PC-9 (cell line): ENCODE data around the gene CMTM8. TPM values are rescaled to one million over a fixed set of nuclear protein-coding genes. Genes with fewer than 3 reads are reported as not detected.

ENCODE experiments used
- BruUV-seq: library from RNA; stranded (reverse); fragments of 400-500 nt; replicated peaks from 2 replicates; lab custom pipeline; 2021; lab: Mats Ljungman, UMichigan
- CTCF ChIA-PET: fragments of 300-600 bp; sonication (Branson Sonifier 250); formaldehyde crosslinking; loops from one replicate; lab custom pipeline; 2022; ENCODE audit warnings: antibody characterized with exemption; lab: Charles Lee
- POLR2A ChIA-PET: fragments of 300-600 bp; sonication (Branson Sonifier 250); formaldehyde crosslinking; loops from one replicate; lab custom pipeline; 2022; ENCODE audit warnings: antibody characterized with exemption; ENCODE audit not compliant: unreplicated experiment; lab: Charles Lee
- DNase-seq, 2 experiments: peaks; one replicate each; pipeline versions ENCODE4 v3.0.0 to v3.0.0-alpha.2; 2015 to 2022; ENCODE audit warnings: mixed read lengths in 1 of 2
- H2AFZ ChIP-seq: fragments of 200-600 bp; sonication (generic); 2 replicates; pipeline ENCODE4 v1.8.1; 2017; ENCODE audit warnings: antibody characterized with exemption
- H3F3A ChIP-seq: fragments of 200-600 bp; sonication (generic); 2 replicates; pipeline ENCODE4 v1.8.1; 2017; ENCODE audit warnings: antibody characterized with exemption, mild to moderate bottlenecking, low read depth; ENCODE audit not compliant: insufficient read depth
- H3K27ac ChIP-seq: fragments of 200-600 bp; sonication (generic); 2 replicates; pipeline ENCODE4 v1.6.1; 2016; ENCODE audit warnings: mixed run types
- H3K27me3 ChIP-seq: fragments of 200-600 bp; sonication (generic); 2 replicates; pipeline ENCODE4 v1.6.1; 2016; ENCODE audit warnings: low read depth, mixed run types; ENCODE audit not compliant: insufficient read depth
- H3K36me3 ChIP-seq: fragments of 200-600 bp; sonication (generic); 2 replicates; pipeline ENCODE4 v1.6.1; 2016; ENCODE audit warnings: low read depth, mixed run types
- H3K4me1 ChIP-seq: fragments of 200-600 bp; sonication (generic); replicated peaks from 2 replicates; pipeline ENCODE4 v1.6.1; 2016; ENCODE audit warnings: mixed run types; ENCODE audit not compliant: insufficient read depth
- H3K4me2 ChIP-seq: fragments of 200-600 bp; sonication (generic); 2 replicates; pipeline ENCODE4 v1.6.1; 2017; ENCODE audit warnings: mixed run types
- H3K4me3 ChIP-seq: fragments of 200-600 bp; sonication (generic); 2 replicates; pipeline ENCODE4 v1.6.1; 2016; ENCODE audit warnings: mixed run types
- H3K79me2 ChIP-seq: fragments of 200-600 bp; sonication (generic); 2 replicates; pipeline ENCODE4 v1.6.1; 2017; ENCODE audit warnings: low read depth, mixed run types
- H3K9me2 ChIP-seq: fragments of 200-600 bp; sonication (generic); 2 replicates; pipeline ENCODE4 v1.8.1; 2017; ENCODE audit warnings: mild to moderate bottlenecking; ENCODE audit not compliant: insufficient read depth
- H3K9me3 ChIP-seq: fragments of 200-600 bp; sonication (generic); 2 replicates; pipeline ENCODE4 v1.8.1; 2016; ENCODE audit warnings: low read depth; ENCODE audit not compliant: insufficient read depth
- H4K20me1 ChIP-seq: fragments of 200-600 bp; sonication (generic); 2 replicates; pipeline ENCODE4 v1.8.1; 2017; ENCODE audit not compliant: insufficient read depth
- EZH2 ChIP-seq: fragments of 200-600 bp; sonication (generic); IDR thresholded peaks from 2 replicates; pipeline ENCODE4 v1.8.0; 2017; ENCODE audit warnings: antibody characterized with exemption, low read depth
- intact Hi-C: fragments of 100-400 bp; cut with micrococcal nuclease; formaldehyde crosslinking; loops from one replicate; pipeline ENCODE4 v1.10.0; 2022; ENCODE audit not compliant: unreplicated experiment
- total RNA-seq: library from RNA; stranded (reverse); gene quantifications from 2 replicates; pipeline ENCODE4 v1.2.3, GENCODE V29; 2021
- TF ChIP-seq, protein P1 (sequence below): fragments of 200-600 bp; sonication (generic); conservative IDR thresholded peaks from 2 replicates; pipeline ENCODE4 v1.6.1; 2017; ENCODE audit warnings: mixed run types, antibody characterized with exemption, mild to moderate bottlenecking, moderate library complexity

CMTM8 gene
- total RNA-seq, 1 experiment from 2014 or later, result 17.8 TPM

DNA sequence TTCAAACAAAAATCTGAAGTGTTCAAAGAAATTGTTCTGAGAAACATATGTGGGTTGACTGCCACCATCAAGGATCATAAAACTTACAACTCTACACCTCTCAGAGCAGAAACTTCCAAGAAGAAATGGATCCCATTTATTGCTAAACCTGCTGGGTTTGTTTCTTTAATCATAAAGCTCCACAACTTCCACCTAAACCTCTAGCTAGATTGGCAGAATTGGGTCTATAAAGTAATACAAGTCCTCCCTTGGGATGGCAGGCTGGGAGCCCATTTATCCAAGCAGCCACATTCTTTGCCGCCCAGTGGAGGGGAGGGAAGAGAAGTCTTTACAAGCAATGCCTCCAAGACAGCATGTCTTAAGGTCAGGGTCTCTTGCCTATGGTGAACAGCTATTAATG is 40.5 kb upstream of the CMTM8 start:
- ChIA-PET POLR2A (no interaction called here), CTCF (no interaction called here)
- Histone ChIP-seq H3K4me2 (no peak overlapping the region), H4K20me1 (no peaks in the 10 kb centered on the region), H3F3A (no peaks in the 10 kb centered on the region), H3K4me1 (no peaks in the 10 kb centered on the region), H3K9me3 (no peaks in the 10 kb centered on the region), H3K79me2 (no peaks in the 10 kb centered on the region), H3K4me3 (no peak overlapping the region), H3K27me3 (no peaks in the 10 kb centered on the region), H3K9me2 (no peaks in the 10 kb centered on the region), H3K36me3 (no peaks in the 10 kb centered on the region), H2AFZ (no peak overlapping the region), H3K27ac (no peak overlapping the region)
- TF ChIP-seq, protein P1, sequence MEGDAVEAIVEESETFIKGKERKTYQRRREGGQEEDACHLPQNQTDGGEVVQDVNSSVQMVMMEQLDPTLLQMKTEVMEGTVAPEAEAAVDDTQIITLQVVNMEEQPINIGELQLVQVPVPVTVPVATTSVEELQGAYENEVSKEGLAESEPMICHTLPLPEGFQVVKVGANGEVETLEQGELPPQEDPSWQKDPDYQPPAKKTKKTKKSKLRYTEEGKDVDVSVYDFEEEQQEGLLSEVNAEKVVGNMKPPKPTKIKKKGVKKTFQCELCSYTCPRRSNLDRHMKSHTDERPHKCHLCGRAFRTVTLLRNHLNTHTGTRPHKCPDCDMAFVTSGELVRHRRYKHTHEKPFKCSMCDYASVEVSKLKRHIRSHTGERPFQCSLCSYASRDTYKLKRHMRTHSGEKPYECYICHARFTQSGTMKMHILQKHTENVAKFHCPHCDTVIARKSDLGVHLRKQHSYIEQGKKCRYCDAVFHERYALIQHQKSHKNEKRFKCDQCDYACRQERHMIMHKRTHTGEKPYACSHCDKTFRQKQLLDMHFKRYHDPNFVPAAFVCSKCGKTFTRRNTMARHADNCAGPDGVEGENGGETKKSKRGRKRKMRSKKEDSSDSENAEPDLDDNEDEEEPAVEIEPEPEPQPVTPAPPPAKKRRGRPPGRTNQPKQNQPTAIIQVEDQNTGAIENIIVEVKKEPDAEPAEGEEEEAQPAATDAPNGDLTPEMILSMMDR, result no peak
- TF ChIP-seq EZH2, result no peak
- DNase-seq, result no peak
- BruUV-seq, result no TSS peak
- intact Hi-C loops, result no loop called here

DNA sequence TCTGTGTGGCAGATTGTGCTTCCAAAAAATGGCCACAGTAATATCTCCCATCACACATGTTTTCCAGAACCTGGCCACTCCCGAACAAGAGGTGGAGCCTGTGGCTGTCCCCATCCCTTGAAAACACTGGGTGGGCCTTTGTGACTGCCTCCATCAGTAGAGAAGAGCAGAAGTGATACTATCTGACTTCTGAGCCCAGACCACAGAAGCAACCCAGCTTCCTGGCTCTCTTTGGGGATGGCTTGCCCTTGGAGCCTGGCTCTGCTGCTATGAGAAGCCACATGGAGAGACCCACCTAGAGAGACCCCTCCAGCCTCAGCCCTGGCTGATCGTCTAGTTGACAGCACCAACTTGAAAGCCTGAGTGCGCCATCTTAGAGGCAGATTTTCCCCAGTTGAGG is 39.8 kb upstream of the CMTM8 start:
- no peak overlapping the region for H3K4me2 ChIP-seq
- H4K20me1 ChIP-seq, result no peaks in the 10 kb centered on the region
- no peak for DNase-seq
- no peaks in the 10 kb centered on the region for H3F3A ChIP-seq
- H3K27ac ChIP-seq, result no peak overlapping the region
- no peaks in the 10 kb centered on the region for H3K9me3 ChIP-seq
- intact Hi-C loops, result no loop called here
- BruUV-seq, result no TSS peak
- no peak for TF ChIP-seq EZH2
- TF ChIP-seq, protein P1, result no peak
- no peak overlapping the region for H3K4me3 ChIP-seq
- H3K4me1 ChIP-seq, result no peaks in the 10 kb centered on the region
- ChIA-PET POLR2A (no interaction called here), CTCF (no interaction called here)
- H3K79me2 ChIP-seq, result no peaks in the 10 kb centered on the region
- no peak overlapping the region for H2AFZ ChIP-seq
- no peaks in the 10 kb centered on the region for H3K36me3 ChIP-seq
- H3K27me3 ChIP-seq, result no peaks in the 10 kb centered on the region
- H3K9me2 ChIP-seq, result no peaks in the 10 kb centered on the region

DNA sequence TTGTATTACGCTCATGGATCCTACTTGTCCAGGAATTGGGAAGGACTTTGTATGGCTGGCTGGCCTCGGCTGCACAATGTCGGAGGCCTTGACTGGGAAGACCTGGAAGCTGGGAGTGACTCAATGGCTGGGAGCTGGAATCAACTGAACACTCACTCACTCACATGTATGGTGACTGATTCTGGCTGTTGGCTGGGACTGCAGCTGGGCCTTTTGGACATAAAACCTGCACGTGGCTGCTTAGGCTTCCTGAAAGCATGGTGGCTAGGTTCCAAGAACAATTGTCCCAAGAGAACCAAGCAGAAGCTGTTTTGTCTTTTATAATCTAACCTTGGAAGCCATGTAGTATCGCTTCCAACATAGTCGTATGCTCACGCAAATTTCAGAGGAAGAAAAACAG is 38.0 kb upstream of the CMTM8 start:
- Histone ChIP-seq H3K27me3 (no peaks in the 10 kb centered on the region), H2AFZ (no peak overlapping the region), H3K4me3 (no peak overlapping the region), H3K9me3 (no peaks in the 10 kb centered on the region), H3K79me2 (no peaks in the 10 kb centered on the region), H3K4me1 (no peaks in the 10 kb centered on the region), H4K20me1 (no peaks in the 10 kb centered on the region), H3K9me2 (no peaks in the 10 kb centered on the region), H3K27ac (no peak overlapping the region), H3K36me3 (no peaks in the 10 kb centered on the region), H3K4me2 (no peak overlapping the region), H3F3A (no peaks in the 10 kb centered on the region)
- DNase-seq, result no peak
- no TSS peak for BruUV-seq
- TF ChIP-seq EZH2, result no peak
- TF ChIP-seq, protein P1, result no peak
- CTCF ChIA-PET, result interaction anchor here (0.6 kb wide), 1 partner anchor 43 kb away, joined by 4 read pairs; no protein-coding TSS in a partner anchor
- POLR2A ChIA-PET, result no interaction called here
- intact Hi-C loops, result no loop called here
